Measurements from ENCODE around the gene SIAH1.
"Not testable (repeated sequence)": the region's sequence is repeated elsewhere in the genome, so short reads cannot be mapped to it uniquely, and the experiment has no call there.

SIAH1 gene

GRCh38 chr16:48371393-48371780 lies 13.8 kb downstream of the SIAH1 start:
- no peak overlapping the region for H3K27ac ChIP-seq

GRCh38 chr16:48370668-48371392 lies 14.4 kb downstream of the SIAH1 start:
- H3K36me3 ChIP-seq; H3K27me3 ChIP-seq; intact Hi-C loops (cut with DNase I; ENCODE audit: low total_unique reads); H3K4me3 ChIP-seq; DNase-seq; H3K27ac ChIP-seq; H3K9me3 ChIP-seq: not testable (repeated sequence)
- H3K4me1 ChIP-seq: peaks cover 0 to 88% (median 33%) of the 10 kb centered on the region in 4 donors

More at GRCh38 chr16:48371393-48371780, 13.8 kb downstream of the SIAH1 start:
- intact Hi-C loops (cut with DNase I; ENCODE audit: low total_unique reads): no loop called here
- H3K27me3 ChIP-seq: no peaks in the 10 kb centered on the region
- no peaks in the 10 kb centered on the region for H3K9me3 ChIP-seq
- DNase-seq: no peak
- peaks cover 0 to 93% (median 32%) of the 10 kb centered on the region in 4 donors for H3K4me1 ChIP-seq
- TF ChIP-seq CTCF (IDR thresholded peaks at IDR 0.05): no peak
- H3K36me3 ChIP-seq: no peaks in the 10 kb centered on the region
- no peak overlapping the region for H3K4me3 ChIP-seq

- no peak for DNase-seq
- TF ChIP-seq CTCF (IDR thresholded peaks at IDR 0.05): no peak
- no peak overlapping the region for H3K4me3 ChIP-seq
- H3K9me3 ChIP-seq: no peaks in the 10 kb centered on the region
- H3K36me3 ChIP-seq: no peaks in the 10 kb centered on the region
- intact Hi-C loops (cut with DNase I; ENCODE audit: low total_unique reads): no loop called here
- H3K27ac ChIP-seq: no peak overlapping the region
- peaks cover 0 to 85% (median 34%) of the 10 kb centered on the region in 4 donors for H3K4me1 ChIP-seq
- H3K27me3 ChIP-seq: no peaks in the 10 kb centered on the region
These were observed 15.0 kb downstream of the SIAH1 start for GRCh38 chr16:48370229-48370628.

- no peak for DNase-seq
- Histone ChIP-seq H3K4me1 (peaks cover 0 to 85% (median 33%) of the 10 kb centered on the region in 4 donors), H3K27me3 (no peaks in the 10 kb centered on the region), H3K4me3 (no peak overlapping the region), H3K9me3 (no peaks in the 10 kb centered on the region), H3K36me3 (no peaks in the 10 kb centered on the region), H3K27ac (no peak overlapping the region)
- TF ChIP-seq CTCF (IDR thresholded peaks at IDR 0.05): no peak
- intact Hi-C loops (cut with DNase I; ENCODE audit: low total_unique reads): no loop called here
These were observed 15.4 kb downstream of the SIAH1 start for GRCh38 chr16:48369765-48370164.

GRCh38 chr16:48367441-48368049 lies 17.7 kb downstream of the SIAH1 start:
- intact Hi-C loops (cut with DNase I; ENCODE audit: low total_unique reads): no loop called here
- DNase-seq: no peak
- Histone ChIP-seq H3K36me3 (no peaks in the 10 kb centered on the region), H3K27ac (no peak overlapping the region), H3K27me3 (no peaks in the 10 kb centered on the region), H3K9me3 (no peaks in the 10 kb centered on the region), H3K4me1 (peaks cover 0 to 74% (median 23%) of the 10 kb centered on the region in 4 donors), H3K4me3 (no peak overlapping the region)
- TF ChIP-seq CTCF (IDR thresholded peaks at IDR 0.05): no peak

Data from tibial artery (tissue), 4 donors.